ENCODE data around the gene NR1H3.
"Not testable (repeated sequence)": the region's sequence is repeated elsewhere in the genome, so short reads cannot be mapped to it uniquely, and the experiment has no call there.

Gene NR1H3

GRCh38 chr11:47308050-47308823 lies 50.4 kb downstream of the NR1H3 start:
- no peak for DNase-seq

GRCh38 chr11:47314992-47315391 lies 57.2 kb downstream of the NR1H3 start:
- DNase-seq: no peak

- DNase-seq: not testable (repeated sequence)
Measured at GRCh38 chr11:47316501-47316900, 58.7 kb downstream of the NR1H3 start.

GRCh38 chr11:47317064-47317828 lies 59.5 kb downstream of the NR1H3 start:
- DNase-seq: no peak

- DNase-seq: no peak
Measured at GRCh38 chr11:47318166-47318565, 60.4 kb downstream of the NR1H3 start.
